HepG2 (cell line): ENCODE data around the gene CHST4. TPM values are rescaled to one million over a fixed set of nuclear protein-coding genes. Genes with fewer than 3 reads are reported as not detected.
A peak's percentile ranks its signal among the peaks of the same experiment; 100 is the strongest.

Experiments used
- ELF1 ChIP-seq: sonication (generic); formaldehyde crosslinking; IDR thresholded peaks from 2 replicates; pipeline ENCODE4 v1.4.0; 2020; ENCODE audit warnings: missing genetic modification reagents
- GATAD2A ChIP-seq: IDR thresholded peaks from 2 replicates; pipeline ENCODE4 v1.6.1; 2016
- NCOA5 ChIP-seq: sonication (generic); formaldehyde crosslinking; IDR thresholded peaks from 2 replicates; pipeline ENCODE4 v1.4.0; 2020; ENCODE audit warnings: missing genetic modification reagents
- POGZ ChIP-seq: sonication (generic); formaldehyde crosslinking; IDR thresholded peaks from 2 replicates; pipeline ENCODE4 v1.4.0; 2020; ENCODE audit warnings: mild to moderate bottlenecking, missing genetic modification reagents
- TBX3 ChIP-seq: fragments of 450-650 bp; IDR thresholded peaks from 2 replicates; pipeline ENCODE4 v1.6.1; 2017; ENCODE audit warnings: antibody characterized with exemption, mild to moderate bottlenecking, inconsistent platforms, borderline replicate concordance
- ZBTB38 ChIP-seq: sonication (generic); formaldehyde crosslinking; IDR thresholded peaks from 2 replicates; pipeline ENCODE4 v1.5.1; 2020; ENCODE audit warnings: mild to moderate bottlenecking, missing genetic modification reagents
- ZFP90 ChIP-seq: sonication (generic); formaldehyde crosslinking; IDR thresholded peaks from 2 replicates; pipeline ENCODE4 v1.8.0; 2022; ENCODE audit warnings: missing genetic modification reagents, mild to moderate bottlenecking, inconsistent platforms, borderline replicate concordance
- ZMYM4 ChIP-seq: sonication (generic); formaldehyde crosslinking; IDR thresholded peaks from 2 replicates; pipeline ENCODE4 v1.8.1; 2023; ENCODE audit warnings: mild to moderate bottlenecking, missing genetic modification reagents
- ZNF580 ChIP-seq: IDR thresholded peaks from 2 replicates; pipeline ENCODE4 v1.6.1; 2016; ENCODE audit warnings: low read depth, borderline replicate concordance
- ZNF589 ChIP-seq: sonication (generic); formaldehyde crosslinking; conservative IDR thresholded peaks from 2 replicates; pipeline ENCODE4 v1.8.0; 2022; ENCODE audit warnings: mild to moderate bottlenecking, moderate library complexity, missing genetic modification reagents
- ZNF788 ChIP-seq: sonication (generic); formaldehyde crosslinking; IDR thresholded peaks from 2 replicates; pipeline ENCODE4 v1.5.0; 2020; ENCODE audit warnings: mild to moderate bottlenecking, missing genetic modification reagents, borderline replicate concordance
- ZZZ3 ChIP-seq: sonication (generic); formaldehyde crosslinking; IDR thresholded peaks from 2 replicates; pipeline ENCODE4 v1.4.0; 2020; ENCODE audit warnings: missing genetic modification reagents, mild to moderate bottlenecking, borderline replicate concordance
- polyA plus RNA-seq, 8 experiments: library from polyadenylated mRNA; depleted of rRNA in 3 of 8; stranded (reverse) in 7 of 8; unstranded in 1 of 8; fragments of >200 nt; fragmentation: Illumina TruSeq in 4 of 8; extraction: Trizol in 4 of 8; gene quantifications; 2 replicates each; pipeline versions ENCODE4 v1.2.1 to v1.2.3, GENCODE V29; 2011 to 2016; ENCODE audit warnings: low read depth in 4 of 8, missing spikeins in 1 of 8, mixed read lengths in 1 of 8; ENCODE audit not compliant: insufficient read depth in 1 of 8
- total RNA-seq, 5 experiments: library from RNA; depleted of rRNA; stranded (reverse); fragments of >200 nt; fragmentation: Illumina TruSeq; extraction: Trizol; gene quantifications; 2 replicates each; pipeline ENCODE4 v1.2.3, GENCODE V29; 2016; ENCODE audit warnings: low read depth in 1 of 5
- TF ChIP-seq, protein P1 (sequence below): sonication (generic); formaldehyde crosslinking; IDR thresholded peaks from 2 replicates; pipeline ENCODE4 v1.4.0; 2020; ENCODE audit warnings: missing genetic modification reagents, borderline replicate concordance
- TF ChIP-seq, protein P2 (sequence below): sonication (generic); formaldehyde crosslinking; IDR thresholded peaks from 2 replicates; pipeline ENCODE4 v1.8.1; 2023; ENCODE audit warnings: mild to moderate bottlenecking, inconsistent platforms, moderate library complexity, missing genetic modification reagents, borderline replicate concordance
- TF ChIP-seq, protein P3 (sequence below): sonication (generic); formaldehyde crosslinking; IDR thresholded peaks from 2 replicates; pipeline ENCODE4 v1.5.1; 2020; ENCODE audit warnings: missing genetic modification reagents, mild to moderate bottlenecking, borderline replicate concordance
- TF ChIP-seq, protein P4 (sequence below): sonication (generic); formaldehyde crosslinking; IDR thresholded peaks from 2 replicates; pipeline ENCODE4 v1.4.0; 2020; ENCODE audit warnings: missing genetic modification reagents

CHST4 gene
- total and polyA plus RNA-seq, 2 of the 13 experiments (the other 11 are each of a cell fraction or from before 2014, with no cell fraction given) = not detected

DNA sequence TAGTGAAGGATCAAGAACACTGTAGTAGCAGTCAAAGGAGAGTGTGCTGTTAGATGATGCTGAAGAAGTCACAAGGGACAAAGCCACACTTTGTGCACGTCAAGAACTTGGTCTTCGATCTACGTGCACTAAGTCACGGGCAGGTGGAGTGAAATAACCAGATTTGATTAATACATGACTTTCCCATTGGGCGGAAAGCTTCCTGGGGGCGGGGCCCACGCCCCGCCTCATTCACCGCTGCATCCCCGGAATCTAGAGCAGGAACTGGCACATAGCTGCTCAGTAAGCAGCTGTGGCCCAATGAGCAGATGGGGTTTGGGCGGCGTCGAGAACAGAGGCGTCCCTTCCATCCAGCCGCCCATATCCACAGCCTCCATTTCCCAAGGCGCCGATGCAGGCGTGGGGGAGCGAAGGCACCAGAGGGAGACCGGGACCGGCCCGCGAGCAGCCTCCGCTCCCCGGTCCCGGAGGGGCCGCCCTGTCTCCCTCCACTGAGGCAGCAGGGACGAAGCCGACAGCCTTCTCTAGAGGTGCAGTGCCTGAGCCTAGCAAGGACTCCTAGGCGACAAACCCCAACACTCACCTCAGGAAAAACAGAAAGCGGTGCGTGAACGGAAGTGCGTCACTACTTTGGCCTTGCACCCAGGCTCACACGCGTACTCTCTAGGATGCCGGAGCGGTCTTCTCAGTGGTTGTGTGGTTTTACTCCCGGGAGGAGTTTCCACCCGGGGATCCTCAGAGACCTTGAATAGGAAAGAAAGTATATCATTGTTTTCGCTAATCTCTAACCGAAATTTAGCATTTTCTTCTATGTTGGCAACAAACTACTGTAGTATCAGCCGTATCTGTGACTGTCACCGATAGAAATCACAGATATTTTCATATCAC is 42.0 kb upstream of the CHST4 start (continued):
- TF ChIP-seq, protein P1, sequence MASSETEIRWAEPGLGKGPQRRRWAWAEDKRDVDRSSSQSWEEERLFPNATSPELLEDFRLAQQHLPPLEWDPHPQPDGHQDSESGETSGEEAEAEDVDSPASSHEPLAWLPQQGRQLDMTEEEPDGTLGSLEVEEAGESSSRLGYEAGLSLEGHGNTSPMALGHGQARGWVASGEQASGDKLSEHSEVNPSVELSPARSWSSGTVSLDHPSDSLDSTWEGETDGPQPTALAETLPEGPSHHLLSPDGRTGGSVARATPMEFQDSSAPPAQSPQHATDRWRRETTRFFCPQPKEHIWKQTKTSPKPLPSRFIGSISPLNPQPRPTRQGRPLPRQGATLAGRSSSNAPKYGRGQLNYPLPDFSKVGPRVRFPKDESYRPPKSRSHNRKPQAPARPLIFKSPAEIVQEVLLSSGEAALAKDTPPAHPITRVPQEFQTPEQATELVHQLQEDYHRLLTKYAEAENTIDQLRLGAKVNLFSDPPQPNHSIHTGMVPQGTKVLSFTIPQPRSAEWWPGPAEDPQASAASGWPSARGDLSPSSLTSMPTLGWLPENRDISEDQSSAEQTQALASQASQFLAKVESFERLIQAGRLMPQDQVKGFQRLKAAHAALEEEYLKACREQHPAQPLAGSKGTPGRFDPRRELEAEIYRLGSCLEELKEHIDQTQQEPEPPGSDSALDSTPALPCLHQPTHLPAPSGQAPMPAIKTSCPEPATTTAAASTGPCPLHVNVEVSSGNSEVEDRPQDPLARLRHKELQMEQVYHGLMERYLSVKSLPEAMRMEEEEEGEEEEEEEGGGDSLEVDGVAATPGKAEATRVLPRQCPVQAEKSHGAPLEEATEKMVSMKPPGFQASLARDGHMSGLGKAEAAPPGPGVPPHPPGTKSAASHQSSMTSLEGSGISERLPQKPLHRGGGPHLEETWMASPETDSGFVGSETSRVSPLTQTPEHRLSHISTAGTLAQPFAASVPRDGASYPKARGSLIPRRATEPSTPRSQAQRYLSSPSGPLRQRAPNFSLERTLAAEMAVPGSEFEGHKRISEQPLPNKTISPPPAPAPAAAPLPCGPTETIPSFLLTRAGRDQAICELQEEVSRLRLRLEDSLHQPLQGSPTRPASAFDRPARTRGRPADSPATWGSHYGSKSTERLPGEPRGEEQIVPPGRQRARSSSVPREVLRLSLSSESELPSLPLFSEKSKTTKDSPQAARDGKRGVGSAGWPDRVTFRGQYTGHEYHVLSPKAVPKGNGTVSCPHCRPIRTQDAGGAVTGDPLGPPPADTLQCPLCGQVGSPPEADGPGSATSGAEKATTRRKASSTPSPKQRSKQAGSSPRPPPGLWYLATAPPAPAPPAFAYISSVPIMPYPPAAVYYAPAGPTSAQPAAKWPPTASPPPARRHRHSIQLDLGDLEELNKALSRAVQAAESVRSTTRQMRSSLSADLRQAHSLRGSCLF = 0 out of 2 replicates have a peak, but pooled peaks have one; percentile 15
- TF ChIP-seq ZNF580 (CRISPR knock-in tag) (peak; percentile 83; the same call in 1 of the 2 replicates), ZZZ3 (CRISPR knock-in tag) (peak; percentile 99), ZNF788 (CRISPR knock-in tag) (peak; percentile 85), GATAD2A (peak; percentile 64), NCOA5 (CRISPR knock-in tag) (no peak), ZFP90 (0 out of 2 replicates have a peak, but pooled peaks have one; percentile 18), POGZ (peak; percentile 79; the same call in 1 of the 2 replicates), TBX3 (peak; percentile 47; the same call in 1 of the 2 replicates), ZNF589 (0 out of 2 replicates have a peak, but pooled peaks have one; percentile 34), ZBTB38 (CRISPR knock-in tag) (peak; percentile 75; the same call in 1 of the 2 replicates), ELF1 (peak; percentile 77), ZMYM4 (CRISPR knock-in tag) (peak; percentile 78)
- TF ChIP-seq, protein P2, sequence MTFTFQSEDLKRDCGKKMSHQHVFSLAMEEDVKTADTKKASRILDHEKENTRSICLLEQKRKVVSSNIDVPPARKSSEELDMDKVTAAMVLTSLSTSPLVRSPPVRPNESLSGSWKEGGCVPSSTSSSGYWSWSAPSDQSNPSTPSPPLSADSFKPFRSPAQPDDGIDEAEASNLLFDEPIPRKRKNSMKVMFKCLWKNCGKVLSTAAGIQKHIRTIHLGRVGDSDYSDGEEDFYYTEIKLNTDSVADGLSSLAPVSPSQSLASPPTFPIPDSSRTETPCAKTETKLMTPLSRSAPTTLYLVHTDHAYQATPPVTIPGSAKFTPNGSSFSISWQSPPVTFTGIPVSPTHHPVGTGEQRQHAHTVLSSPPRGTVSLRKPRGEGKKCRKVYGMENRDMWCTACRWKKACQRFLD (CRISPR knock-in tag) = peak; percentile 86; the same call in 1 of the 2 replicates
- TF ChIP-seq, protein P3, sequence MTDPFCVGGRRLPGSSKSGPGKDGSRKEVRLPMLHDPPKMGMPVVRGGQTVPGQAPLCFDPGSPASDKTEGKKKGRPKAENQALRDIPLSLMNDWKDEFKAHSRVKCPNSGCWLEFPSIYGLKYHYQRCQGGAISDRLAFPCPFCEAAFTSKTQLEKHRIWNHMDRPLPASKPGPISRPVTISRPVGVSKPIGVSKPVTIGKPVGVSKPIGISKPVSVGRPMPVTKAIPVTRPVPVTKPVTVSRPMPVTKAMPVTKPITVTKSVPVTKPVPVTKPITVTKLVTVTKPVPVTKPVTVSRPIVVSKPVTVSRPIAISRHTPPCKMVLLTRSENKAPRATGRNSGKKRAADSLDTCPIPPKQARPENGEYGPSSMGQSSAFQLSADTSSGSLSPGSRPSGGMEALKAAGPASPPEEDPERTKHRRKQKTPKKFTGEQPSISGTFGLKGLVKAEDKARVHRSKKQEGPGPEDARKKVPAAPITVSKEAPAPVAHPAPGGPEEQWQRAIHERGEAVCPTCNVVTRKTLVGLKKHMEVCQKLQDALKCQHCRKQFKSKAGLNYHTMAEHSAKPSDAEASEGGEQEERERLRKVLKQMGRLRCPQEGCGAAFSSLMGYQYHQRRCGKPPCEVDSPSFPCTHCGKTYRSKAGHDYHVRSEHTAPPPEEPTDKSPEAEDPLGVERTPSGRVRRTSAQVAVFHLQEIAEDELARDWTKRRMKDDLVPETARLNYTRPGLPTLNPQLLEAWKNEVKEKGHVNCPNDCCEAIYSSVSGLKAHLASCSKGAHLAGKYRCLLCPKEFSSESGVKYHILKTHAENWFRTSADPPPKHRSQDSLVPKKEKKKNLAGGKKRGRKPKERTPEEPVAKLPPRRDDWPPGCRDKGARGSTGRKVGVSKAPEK = no peak
- TF ChIP-seq, protein P4, sequence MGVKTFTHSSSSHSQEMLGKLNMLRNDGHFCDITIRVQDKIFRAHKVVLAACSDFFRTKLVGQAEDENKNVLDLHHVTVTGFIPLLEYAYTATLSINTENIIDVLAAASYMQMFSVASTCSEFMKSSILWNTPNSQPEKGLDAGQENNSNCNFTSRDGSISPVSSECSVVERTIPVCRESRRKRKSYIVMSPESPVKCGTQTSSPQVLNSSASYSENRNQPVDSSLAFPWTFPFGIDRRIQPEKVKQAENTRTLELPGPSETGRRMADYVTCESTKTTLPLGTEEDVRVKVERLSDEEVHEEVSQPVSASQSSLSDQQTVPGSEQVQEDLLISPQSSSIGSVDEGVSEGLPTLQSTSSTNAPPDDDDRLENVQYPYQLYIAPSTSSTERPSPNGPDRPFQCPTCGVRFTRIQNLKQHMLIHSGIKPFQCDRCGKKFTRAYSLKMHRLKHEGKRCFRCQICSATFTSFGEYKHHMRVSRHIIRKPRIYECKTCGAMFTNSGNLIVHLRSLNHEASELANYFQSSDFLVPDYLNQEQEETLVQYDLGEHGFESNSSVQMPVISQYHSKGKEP = 0 out of 2 replicates have a peak, but pooled peaks have one; percentile 27
